ENCODE measurements around the gene INVS. TPM values are rescaled to one million over a fixed set of nuclear protein-coding genes. Genes with fewer than 3 reads are reported as not detected.
"Not testable (repeated sequence)": the region's sequence is repeated elsewhere in the genome, so short reads cannot be mapped to it uniquely, and the experiment has no call there.

The INVS gene
- total RNA-seq, 2 experiments from 2014 or later = 18.0 to 20.4 TPM

DNA sequence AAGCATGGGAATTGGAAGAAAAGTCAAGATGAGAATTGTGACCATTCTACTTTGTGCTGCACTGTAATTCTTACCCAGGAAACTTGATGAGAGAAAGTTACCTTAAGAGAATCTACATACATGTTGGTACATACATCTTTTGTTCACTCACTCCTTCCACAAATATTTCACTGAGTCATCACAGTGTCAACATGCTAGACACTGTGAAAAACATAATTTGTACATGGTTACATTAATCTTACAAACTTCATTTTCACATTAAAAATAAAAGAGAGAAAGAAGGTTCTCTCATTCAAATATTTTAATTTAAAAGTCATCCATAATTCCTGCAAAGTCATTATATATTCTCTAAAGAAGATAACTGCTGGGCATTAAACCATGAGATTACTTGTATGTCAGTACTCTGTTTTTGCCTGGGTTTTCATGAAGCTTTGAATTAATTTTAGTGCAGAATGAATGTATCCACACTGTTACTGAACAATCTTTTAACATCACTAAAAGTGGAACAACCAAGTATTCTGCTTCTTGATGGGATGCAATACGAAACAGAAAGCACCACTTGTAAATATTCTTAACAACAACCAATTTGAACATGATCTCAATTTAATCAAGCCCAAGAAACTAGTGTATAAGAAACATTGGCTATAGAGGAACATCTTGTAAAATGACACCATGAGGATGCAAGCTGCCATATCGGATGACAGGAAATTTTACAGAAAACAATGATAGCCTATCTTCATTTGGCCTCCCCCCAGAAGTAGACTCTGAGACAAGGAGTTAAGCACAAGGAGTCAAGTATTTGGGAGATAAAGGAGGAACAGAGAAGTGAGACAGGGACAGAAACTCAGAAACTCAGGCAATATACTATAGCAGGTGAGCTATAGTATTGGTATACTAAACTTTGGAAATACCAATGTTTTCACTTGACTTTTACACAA is 28.7 kb upstream of the INVS start:
- no peak overlapping the region for H3K27ac Mint-ChIP-seq
- no peak for ATAC-seq
- POLR2A ChIA-PET = no interaction called here
- intact Hi-C loops (cut with micrococcal nuclease) = no loop called here
- no peaks in the 10 kb centered on the region for H3K27me3 Mint-ChIP-seq
- CTCF ChIA-PET = interaction anchor here (0.7 kb wide), 1 partner anchor 43 kb away, joined by 3 read pairs; no protein-coding TSS in a partner anchor
- TF ChIP-seq, protein P1, sequence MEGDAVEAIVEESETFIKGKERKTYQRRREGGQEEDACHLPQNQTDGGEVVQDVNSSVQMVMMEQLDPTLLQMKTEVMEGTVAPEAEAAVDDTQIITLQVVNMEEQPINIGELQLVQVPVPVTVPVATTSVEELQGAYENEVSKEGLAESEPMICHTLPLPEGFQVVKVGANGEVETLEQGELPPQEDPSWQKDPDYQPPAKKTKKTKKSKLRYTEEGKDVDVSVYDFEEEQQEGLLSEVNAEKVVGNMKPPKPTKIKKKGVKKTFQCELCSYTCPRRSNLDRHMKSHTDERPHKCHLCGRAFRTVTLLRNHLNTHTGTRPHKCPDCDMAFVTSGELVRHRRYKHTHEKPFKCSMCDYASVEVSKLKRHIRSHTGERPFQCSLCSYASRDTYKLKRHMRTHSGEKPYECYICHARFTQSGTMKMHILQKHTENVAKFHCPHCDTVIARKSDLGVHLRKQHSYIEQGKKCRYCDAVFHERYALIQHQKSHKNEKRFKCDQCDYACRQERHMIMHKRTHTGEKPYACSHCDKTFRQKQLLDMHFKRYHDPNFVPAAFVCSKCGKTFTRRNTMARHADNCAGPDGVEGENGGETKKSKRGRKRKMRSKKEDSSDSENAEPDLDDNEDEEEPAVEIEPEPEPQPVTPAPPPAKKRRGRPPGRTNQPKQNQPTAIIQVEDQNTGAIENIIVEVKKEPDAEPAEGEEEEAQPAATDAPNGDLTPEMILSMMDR (IDR thresholded peaks at IDR 0.05) = no peak
- peaks cover 5% of the 10 kb centered on the region for H3K36me3 Mint-ChIP-seq (ENCODE audit: low read depth)
- no peaks in the 10 kb centered on the region for H3K9me3 Mint-ChIP-seq
- no peak for DNase-seq
- peaks cover 28% of the 10 kb centered on the region for H3K4me1 Mint-ChIP-seq (ENCODE audit: low read depth)
- H3K4me3 Mint-ChIP-seq = no peak overlapping the region

DNA sequence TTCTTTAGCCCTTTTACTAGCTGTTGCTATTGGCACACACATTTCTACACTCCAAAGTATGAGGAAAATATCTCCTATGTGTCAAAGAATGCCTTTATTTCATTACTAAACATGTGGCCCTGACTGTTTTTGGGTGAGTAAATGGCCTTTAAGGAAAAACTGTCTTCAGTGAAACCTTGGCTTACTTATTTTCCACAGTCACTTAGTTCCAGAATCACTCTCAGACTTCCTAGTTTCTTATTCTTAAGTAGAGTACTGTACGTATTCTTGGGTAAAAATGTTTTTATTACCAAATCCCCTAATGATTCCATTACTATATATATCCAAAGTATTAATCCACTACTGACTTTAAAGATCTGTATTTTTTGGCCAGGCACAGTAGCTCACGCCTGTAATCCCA is 27.8 kb upstream of the INVS start:
- Mint-ChIP-seq H3K4me1 (ENCODE audit: low read depth) (peaks cover 26% of the 10 kb centered on the region), H3K4me3 (no peak overlapping the region), H3K36me3 (ENCODE audit: low read depth) (peaks cover 6% of the 10 kb centered on the region), H3K27ac (no peak overlapping the region), H3K27me3 (no peaks in the 10 kb centered on the region), H3K9me3 (no peaks in the 10 kb centered on the region)
- CTCF ChIA-PET = no interaction called here
- ATAC-seq (no peak), DNase-seq (no peak)
- TF ChIP-seq, protein P1 (IDR thresholded peaks at IDR 0.05) = no peak
- intact Hi-C loops (cut with micrococcal nuclease) = no loop called here
- POLR2A ChIA-PET = no interaction called here

DNA sequence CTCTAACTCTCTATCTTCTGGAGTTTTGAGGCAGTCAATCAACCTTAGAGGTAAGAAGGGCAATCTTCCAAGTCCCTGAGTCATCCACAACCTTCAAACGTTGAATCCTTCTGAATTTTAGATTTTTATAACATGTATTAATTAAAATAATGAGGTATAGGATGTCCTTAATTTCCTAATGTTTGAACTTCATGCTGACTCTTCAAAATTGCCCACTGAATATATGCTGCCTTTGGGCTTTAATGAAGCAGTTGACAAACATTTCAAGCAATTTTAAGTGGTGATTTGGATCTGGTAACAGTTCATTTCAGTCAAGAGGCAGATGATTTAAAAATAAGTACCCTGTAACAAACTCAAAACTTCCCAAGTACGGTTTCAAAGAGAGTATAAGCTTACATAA is 26.2 kb upstream of the INVS start:
- ATAC-seq = no peak
- ChIA-PET CTCF (no interaction called here), POLR2A (interaction anchor here (1.0 kb wide), 1 partner anchor 17 kb away, joined by 3 read pairs; no protein-coding TSS in a partner anchor)
- no peak for DNase-seq
- intact Hi-C loops (cut with micrococcal nuclease) = no loop called here
- no peaks in the 10 kb centered on the region for H3K9me3 Mint-ChIP-seq
- TF ChIP-seq, protein P1 (IDR thresholded peaks at IDR 0.05) = no peak
- no peak overlapping the region for H3K4me3 Mint-ChIP-seq
- H3K4me1 Mint-ChIP-seq (ENCODE audit: low read depth) = peaks cover 20% of the 10 kb centered on the region
- no peak overlapping the region for H3K27ac Mint-ChIP-seq
- H3K36me3 Mint-ChIP-seq (ENCODE audit: low read depth) = peaks cover 8% of the 10 kb centered on the region
- H3K27me3 Mint-ChIP-seq = no peaks in the 10 kb centered on the region

DNA sequence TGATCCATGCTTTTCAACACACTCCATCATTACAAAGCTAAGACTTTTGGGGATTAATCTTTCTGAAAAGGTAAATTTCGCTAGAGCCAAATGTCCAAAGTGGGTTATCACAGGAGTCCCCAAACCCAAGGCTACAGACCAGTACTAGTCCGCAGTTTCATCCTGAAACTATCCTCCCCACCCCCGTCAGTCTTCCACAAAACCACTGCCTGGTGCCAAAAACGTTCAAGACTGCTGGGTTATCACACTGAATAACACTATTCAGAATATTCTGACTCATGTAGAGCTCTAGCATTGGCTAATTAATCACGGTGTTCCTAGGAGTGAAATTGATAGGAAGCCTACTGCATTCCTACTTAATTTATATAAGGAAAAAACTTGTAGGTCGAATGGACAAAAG is 24.9 kb upstream of the INVS start:
- CTCF ChIA-PET = no interaction called here
- Mint-ChIP-seq H3K36me3 (ENCODE audit: low read depth) (peaks cover 12% of the 10 kb centered on the region), H3K9me3 (no peaks in the 10 kb centered on the region), H3K27me3 (no peaks in the 10 kb centered on the region), H3K4me1 (ENCODE audit: low read depth) (peaks cover 24% of the 10 kb centered on the region), H3K4me3 (no peak overlapping the region), H3K27ac (no peak overlapping the region)
- POLR2A ChIA-PET = no interaction called here
- ATAC-seq = no peak
- TF ChIP-seq, protein P1 (IDR thresholded peaks at IDR 0.05) = no peak
- DNase-seq = no peak
- intact Hi-C loops (cut with micrococcal nuclease) = no loop called here

DNA sequence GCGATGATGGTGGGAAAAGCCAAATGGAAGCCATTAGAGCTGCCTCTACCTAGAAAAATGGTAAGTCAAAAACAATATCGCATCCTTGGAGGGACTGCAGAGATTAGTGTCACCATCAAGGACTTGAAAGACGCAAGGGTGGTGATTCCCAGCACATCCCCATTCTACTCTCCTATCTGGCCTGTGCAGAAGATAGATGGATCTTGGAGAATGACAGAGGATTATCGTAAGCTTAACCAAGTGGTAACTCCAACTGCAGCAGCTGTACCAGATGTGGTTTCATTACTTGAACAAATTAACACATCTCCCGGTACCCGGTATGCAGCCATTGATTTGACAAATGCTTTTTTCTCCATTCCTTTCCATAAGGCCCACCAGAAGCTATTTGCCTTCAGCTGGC is 24.1 kb upstream of the INVS start:
- ChIA-PET CTCF (no interaction called here), POLR2A (no interaction called here)
- DNase-seq = no peak
- no peak overlapping the region for H3K27ac Mint-ChIP-seq
- no peak for ATAC-seq
- peaks cover 12% of the 10 kb centered on the region for H3K36me3 Mint-ChIP-seq (ENCODE audit: low read depth)
- no peaks in the 10 kb centered on the region for H3K9me3 Mint-ChIP-seq
- H3K27me3 Mint-ChIP-seq = no peaks in the 10 kb centered on the region
- intact Hi-C loops (cut with micrococcal nuclease) = no loop called here
- peaks cover 25% of the 10 kb centered on the region for H3K4me1 Mint-ChIP-seq (ENCODE audit: low read depth)
- H3K4me3 Mint-ChIP-seq = no peak overlapping the region
- TF ChIP-seq, protein P1 (IDR thresholded peaks at IDR 0.05) = no peak

DNA sequence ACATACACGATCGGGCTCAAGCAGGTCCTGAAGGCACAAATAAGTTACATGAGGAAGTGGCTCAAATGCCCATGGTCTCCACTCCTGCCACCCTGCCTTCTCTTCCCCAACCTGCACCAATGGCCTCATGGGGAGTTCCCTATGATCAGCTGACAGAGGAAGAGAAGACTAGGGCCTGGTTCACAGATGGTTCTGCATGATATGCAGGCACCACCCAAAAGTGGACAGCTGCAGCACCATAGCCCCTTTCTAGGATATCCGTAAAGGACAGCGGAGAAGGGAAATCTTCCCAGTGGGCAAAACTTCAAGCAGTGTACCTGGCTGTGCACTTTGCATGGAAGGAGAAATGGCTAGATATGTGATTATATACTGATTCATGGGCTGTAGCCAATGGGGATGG is 22.8 kb upstream of the INVS start:
- H3K4me1 Mint-ChIP-seq (ENCODE audit: low read depth) = peaks cover 27% of the 10 kb centered on the region
- intact Hi-C loops (cut with micrococcal nuclease); H3K27me3 Mint-ChIP-seq; POLR2A ChIA-PET; H3K9me3 Mint-ChIP-seq; CTCF ChIA-PET; H3K4me3 Mint-ChIP-seq; DNase-seq; ATAC-seq; H3K27ac Mint-ChIP-seq: not testable (repeated sequence)
- peaks cover 12% of the 10 kb centered on the region for H3K36me3 Mint-ChIP-seq (ENCODE audit: low read depth)

All from activated CD8-positive, alpha-beta T cell treated with anti-CD3 and anti-CD28 coated beads for 36 hours (primary cell).